Activated CD8-positive, alpha-beta memory T cell treated with anti-CD3 and anti-CD28 coated beads for 1 hour (primary cell): ENCODE results near the gene LMBR1.
"Not testable (repeated sequence)": the region's sequence is repeated elsewhere in the genome, so short reads cannot be mapped to it uniquely, and the experiment has no call there.

Source experiments
- DNase-seq, 2 donors: peaks; one replicate each; pipeline ENCODE4 v3.0.0-alpha.2; 2020; ENCODE audit warnings: low read depth in 1 of 2; ENCODE audit errors: extremely low read depth in 1 of 2

LMBR1 gene

DNA sequence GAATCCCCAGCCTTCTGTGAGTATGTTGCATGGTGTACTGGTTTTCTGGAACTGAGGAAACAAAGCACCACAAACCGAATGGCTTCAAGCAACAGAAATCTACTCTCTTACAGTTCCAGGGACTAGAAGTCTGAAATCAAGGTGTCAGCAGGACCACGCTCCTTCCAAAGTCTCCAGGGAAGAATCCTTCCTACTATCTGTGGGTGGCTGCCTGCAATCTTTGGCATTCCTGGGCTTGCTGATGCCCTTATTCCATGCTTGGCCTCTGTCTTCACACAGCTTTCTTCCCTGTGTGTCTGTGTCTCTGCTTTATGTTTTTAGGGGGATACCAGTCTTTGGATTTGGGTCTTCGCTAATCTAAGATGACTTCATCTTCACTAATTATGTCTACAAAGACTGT, 81.3 kb downstream of the LMBR1 start:
- no peak for DNase-seq

- not testable (repeated sequence) for DNase-seq
These were observed 89.3 kb downstream of the LMBR1 start for GRCh38 chr7:156803656-156804055.

DNA sequence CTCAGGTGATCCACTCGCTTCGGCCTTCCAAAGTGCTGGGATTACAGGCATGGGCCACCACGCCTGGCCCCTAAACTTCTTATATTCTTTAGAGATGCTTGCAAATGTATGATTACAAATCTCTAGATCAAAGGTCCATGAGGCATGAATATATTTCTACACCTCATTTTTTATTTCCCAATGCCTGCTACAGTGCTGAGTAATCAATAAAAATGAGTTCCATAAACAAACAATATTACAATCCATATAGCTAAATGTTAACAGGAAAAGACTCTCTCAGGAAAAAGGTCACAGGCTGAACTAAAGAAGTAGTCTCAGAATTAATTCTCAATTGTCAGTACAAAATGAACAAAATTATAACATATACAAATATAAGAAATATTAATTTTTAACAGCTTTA, 90.8 kb downstream of the LMBR1 start:
- DNase-seq = no peak

DNA sequence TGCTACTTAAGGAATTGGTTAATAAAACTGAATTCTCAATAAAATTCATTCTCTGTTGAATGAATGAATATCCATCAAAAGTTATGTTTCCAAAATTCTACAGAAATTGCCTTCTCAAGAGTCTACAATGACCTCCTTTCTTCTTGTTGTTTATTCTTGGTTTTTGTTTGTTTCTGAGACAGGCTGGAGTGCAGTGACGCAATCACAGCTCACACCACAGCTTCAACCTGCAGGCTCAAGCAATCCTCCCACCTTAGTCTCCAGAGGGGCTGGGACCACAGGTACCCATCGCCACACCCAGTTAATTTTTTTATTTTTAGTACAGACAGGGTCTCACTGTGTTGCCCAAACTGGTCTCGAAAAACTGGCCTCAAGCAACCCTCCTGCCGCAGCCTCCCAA, 97.6 kb downstream of the LMBR1 start:
- no peak for DNase-seq

DNA sequence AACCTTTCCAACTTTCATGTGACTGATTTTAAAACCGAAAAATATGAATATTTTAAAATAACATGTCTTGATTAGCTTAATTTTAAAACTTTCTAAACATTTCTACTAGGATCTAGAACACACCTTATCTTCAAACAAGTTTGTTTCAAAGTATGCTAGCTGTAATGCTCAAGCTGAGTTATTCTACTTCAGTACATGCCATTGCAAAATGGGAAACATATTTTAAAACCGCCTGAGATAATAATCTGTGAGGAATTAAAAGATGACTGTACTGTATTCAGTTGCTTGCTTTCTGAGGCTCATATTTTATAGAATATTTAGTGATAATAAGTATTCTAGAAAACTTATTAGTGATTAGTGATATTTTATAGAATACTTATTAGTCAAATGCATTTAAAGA, 99.6 kb downstream of the LMBR1 start:
- no peak for DNase-seq

DNA sequence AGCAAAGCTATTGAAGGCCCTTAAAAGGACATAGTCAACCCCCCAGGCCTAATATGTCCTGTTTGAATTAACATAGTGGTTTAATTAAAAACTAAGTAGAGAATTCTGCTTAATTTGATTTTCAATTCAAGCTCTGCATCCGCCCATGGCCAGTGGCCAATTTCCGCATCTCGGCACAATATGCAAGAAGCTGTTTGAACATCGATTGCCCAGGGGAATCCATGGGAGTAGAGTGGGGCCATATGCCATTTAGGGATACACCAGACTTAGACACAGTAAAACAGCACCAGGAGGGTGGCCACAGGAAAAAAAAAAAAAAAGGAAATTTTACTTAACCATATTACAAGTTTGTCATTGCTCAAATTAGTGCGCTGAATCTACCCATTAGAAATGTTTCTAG, 100.4 kb downstream of the LMBR1 start:
- no peak for DNase-seq

GRCh38 chr7:156791241-156791640, 101.7 kb downstream of the LMBR1 start:
- DNase-seq = no peak

GRCh38 chr7:156790264-156790663, 102.7 kb downstream of the LMBR1 start:
- DNase-seq = no peak

DNA sequence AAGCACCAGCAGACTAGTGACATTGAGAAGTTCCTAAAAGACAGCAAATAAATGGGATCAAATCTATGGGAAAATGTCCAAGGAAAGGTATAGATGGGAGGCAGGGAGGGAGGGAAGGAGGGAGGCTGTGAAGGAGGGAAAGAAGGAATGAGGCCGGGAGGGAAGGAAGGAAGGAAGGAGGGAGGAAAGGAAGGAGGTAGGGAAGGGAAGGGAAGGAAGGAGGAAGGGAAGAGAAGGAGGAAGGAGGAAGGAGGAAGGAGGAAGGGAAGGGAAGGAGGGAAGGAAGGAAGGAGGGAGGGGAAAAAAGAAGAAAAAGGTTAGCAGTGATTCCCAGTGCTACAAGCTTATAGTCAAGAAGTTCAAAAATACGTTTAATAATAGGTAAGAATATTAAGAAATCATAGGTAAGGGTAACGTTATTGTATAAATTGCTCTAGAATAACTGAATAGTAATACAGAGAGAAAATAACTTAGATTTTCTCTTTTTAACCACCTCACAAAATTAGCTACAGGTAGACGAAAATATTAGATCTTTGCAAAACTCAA, 106.9 kb downstream of the LMBR1 start:
- DNase-seq = no peak

DNA sequence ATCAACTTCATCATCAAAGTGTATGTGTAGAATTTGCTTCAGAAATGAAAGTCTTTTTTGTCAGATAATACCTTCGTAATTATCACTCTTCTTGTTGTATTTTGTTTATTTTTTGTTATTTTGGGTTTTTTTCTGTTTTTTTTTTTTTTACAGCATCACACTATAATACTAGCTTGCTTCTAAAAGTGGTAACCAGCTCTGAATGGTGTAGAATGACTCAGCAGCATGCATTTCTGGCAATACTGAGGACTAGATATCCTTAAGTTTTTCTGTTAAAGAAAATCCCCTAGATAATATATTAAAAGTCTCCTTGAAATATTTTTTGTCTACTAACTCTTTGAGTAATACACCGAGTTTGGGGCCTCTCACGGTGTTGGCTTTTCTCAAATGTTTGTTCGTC, 109.1 kb downstream of the LMBR1 start:
- DNase-seq = no peak

DNA sequence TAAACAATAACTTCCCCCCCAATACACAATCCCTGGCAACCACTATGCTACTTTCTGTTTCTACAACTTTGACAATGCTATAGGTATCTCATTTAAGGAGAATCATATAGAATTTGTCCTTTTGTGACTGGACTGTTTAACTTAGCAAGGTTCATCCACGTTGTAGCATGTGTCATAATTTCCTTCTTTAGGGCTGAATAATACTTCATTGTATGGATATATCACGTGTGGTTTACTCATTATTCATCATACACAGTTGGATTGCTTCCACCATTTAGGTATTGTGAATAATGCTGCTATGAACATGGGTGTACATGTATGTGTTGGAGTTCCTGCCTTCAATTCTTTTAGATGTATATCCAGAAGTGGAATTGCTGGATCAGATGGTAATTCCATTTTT, 111.0 kb downstream of the LMBR1 start:
- DNase-seq = no peak

GRCh38 chr7:156780724-156781455, 112.1 kb downstream of the LMBR1 start:
- DNase-seq = no peak

DNA sequence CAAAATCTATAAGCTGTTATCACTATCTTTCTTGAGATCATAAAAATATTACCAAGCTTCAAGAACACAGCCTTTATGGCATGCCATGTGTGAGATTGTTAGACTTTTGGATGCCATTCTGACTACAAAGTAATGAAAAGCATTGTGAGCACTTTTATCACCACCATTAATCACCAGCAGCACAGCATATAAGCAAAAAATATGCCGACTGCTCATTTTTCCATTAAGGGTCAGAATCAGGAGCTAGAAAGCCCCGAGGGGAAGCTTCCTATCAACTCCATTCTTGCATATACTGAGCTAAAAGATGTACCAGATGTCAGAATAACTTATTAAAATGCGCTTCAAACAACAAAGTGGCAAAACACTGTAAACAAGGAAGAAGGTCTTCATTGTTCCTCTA, 114.3 kb downstream of the LMBR1 start:
- DNase-seq = no peak

GRCh38 chr7:156778201-156778600, 114.8 kb downstream of the LMBR1 start:
- no peak for DNase-seq

- no peak for DNase-seq
These were observed 115.5 kb downstream of the LMBR1 start for GRCh38 chr7:156777364-156778069.

- no peak for DNase-seq
These were observed 116.5 kb downstream of the LMBR1 start for GRCh38 chr7:156776527-156776926.

DNA sequence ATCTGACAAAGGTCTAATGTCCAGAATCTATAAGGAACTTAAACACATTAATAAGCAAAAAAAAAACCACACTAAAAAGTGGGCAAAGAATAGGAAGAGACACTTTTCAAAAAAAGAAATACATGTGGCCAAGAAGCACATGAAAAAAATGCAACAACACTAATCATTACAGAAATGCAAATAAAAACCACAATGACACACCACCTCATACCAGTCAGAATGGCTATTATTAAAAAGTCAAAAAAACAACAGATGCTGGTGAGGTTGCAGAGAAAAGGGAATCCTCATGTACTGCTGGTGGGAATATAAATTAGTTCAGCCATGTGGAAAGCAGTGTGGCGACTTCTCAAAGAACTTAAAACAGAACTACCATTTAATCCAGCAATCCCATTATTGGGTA, 119.0 kb downstream of the LMBR1 start:
- DNase-seq = no peak

DNA sequence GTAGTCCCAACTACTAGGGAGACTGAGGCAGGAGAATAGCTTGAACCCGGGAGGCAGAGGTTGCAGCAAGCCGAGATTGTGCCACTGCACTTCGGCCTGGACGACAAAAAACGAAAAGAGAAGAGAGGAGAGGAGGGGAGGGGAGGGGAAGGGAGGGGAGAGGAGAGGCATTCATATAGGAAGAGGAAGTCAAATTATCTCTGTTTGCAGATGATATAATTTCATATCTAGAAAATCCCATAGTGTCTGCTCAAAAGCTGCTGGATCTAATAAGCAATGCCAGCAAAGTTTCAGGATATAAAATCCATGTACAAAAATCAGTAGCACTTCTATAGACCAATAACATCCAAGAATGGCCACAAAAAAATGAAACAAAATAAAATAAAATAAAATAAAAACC, 120.3 kb downstream of the LMBR1 start:
- DNase-seq = no peak

DNA sequence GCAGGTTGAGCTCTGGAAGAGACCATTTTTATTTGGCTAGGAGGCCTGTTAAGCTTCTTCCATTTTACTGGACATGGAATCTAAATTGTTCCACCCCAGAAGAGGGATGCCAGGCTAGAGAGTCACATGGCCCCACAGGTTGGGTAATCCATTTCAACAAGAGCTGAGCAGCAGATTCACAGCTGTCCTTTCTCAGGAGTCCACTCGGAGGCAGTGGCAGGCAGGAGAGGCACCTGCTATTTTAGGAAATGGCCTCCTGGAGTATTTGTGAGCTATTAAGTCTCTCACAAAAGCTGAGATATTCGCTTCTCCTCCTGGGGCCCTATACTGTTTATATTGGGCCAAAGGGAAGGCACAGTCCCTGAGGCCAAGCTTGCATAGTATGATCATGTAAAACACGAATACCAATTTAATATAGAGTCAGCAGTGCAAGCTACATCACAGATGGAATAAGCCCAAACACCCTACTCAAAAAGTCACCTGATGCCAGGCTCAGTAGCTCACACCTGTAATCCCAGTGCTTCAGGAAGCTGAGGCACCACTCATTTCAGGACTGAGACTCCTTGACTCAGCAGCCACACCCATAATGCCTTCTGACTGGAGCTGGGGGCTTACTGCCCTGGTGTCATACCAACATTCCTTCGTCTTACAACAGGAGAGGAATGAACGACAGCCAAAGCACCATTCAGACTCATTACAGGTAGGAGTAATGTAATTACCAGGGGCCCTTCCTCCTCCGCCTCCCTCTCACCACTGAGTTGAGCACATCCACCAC, 124.1 kb downstream of the LMBR1 start:
- no peak for DNase-seq

DNA sequence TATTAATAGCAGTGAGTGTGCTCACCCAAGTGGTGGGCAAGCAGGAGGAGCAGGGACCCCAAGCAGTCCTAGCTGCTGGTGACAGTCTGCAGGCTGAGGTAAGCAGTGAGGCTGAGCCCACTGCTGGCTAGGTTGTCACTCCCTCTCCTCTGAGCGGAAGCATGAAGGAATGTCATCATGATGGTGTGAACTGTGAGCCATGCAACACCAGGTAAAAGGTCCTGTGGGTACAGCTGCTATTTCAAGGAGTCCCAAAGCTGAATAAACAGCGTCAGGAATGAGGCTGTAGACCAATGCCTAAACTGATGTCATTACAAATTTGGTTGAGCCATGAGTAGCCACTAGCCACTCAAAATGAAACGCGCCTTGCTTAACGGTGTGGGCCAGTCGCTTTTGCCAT, 126.3 kb downstream of the LMBR1 start:
- DNase-seq = no peak

- no peak for DNase-seq
These were observed 126.9 kb downstream of the LMBR1 start for GRCh38 chr7:156765901-156766656.
